HCT116 (cell line): ENCODE measurements around the gene WIPI1. TPM values are rescaled to one million over a fixed set of nuclear protein-coding genes. Genes with fewer than 3 reads are reported as not detected.

ENCODE experiments used
- ATAC-seq: fragments of 200-7000 bp; cut with Tn5 transposase; 2 replicates; pipeline ENCODE4 v1.9.1; 2020; ENCODE audit warnings: mild to moderate bottlenecking, moderate library complexity
- BruUV-seq: library from RNA; stranded (reverse); fragments of 400-500 nt; replicated peaks from 2 replicates; lab custom pipeline; 2021; lab: Mats Ljungman, UMichigan
- CTCF ChIA-PET: fragments of 300-600 bp; sonication (Branson Sonifier 250); formaldehyde crosslinking; loops from one replicate; lab custom pipeline; 2021; ENCODE audit warnings: antibody characterized with exemption; lab: Charles Lee
- POLR2A ChIA-PET: fragments of 300-600, 350-600 bp; sonication (Branson Sonifier 250); formaldehyde crosslinking; loops from one replicate; lab custom pipeline; 2021; ENCODE audit warnings: antibody characterized with exemption; lab: Charles Lee
- RAD21 ChIA-PET, 2 experiments: fragments of 300-600 bp; sonication (Branson Sonifier 250); formaldehyde crosslinking; loops; one replicate each; lab custom pipeline; 2023; ENCODE audit warnings: low total read pairs in 2 of 2; ENCODE audit not compliant: uncharacterized antibody in 2 of 2, unreplicated experiment in 2 of 2, low non-redundant PET in 1 of 2; lab: Charles Lee
- DNase-seq: peaks from one replicate; pipeline ENCODE4 v3.0.0-alpha.2; 2010; ENCODE audit warnings: low read depth, low spot score
- H2AFZ ChIP-seq: fragments of 200-600 bp; shearing (Covaris generic), sonication (generic); 2 replicates; pipeline ENCODE4 v1.6.1; 2017; ENCODE audit warnings: low read depth, mixed run types, mixed read lengths, antibody characterized with exemption, low read length; ENCODE audit not compliant: poor library complexity, severe bottlenecking
- H3K27ac ChIP-seq: 2 replicates; pipeline ENCODE4 v1.5.1; 2012; ENCODE audit warnings: low read depth, low read length
- H3K27me3 ChIP-seq: fragments of 200-600 bp; sonication (generic); 2 replicates; pipeline ENCODE4 v1.6.1; 2016; ENCODE audit warnings: mixed run types, low read length, mixed read lengths; ENCODE audit not compliant: insufficient read depth
- H3K36me3 ChIP-seq, 2 experiments: fragments of 200-500 bp in 1 of 2; fragments of 200-600 bp in 1 of 2; sonication (Bioruptor generic) in 1 of 2; sonication (generic) in 1 of 2; 2 replicates each; pipeline versions ENCODE4 v1.5.1 to v1.6.1; 2014 to 2016; ENCODE audit warnings: low read length in 2 of 2, inconsistent platforms in 1 of 2, mixed read lengths in 1 of 2, mixed run types in 1 of 2; ENCODE audit not compliant: insufficient read depth in 2 of 2, control insufficient read depth in 1 of 2
- H3K4me1 ChIP-seq, 2 experiments: fragments of 200-600 bp in 1 of 2; sonication (generic) in 1 of 2; 2 replicates each; pipeline versions ENCODE4 v1.5.1 to v1.6.1; 2012 to 2017; ENCODE audit warnings: low read length in 2 of 2, inconsistent platforms in 1 of 2, mild to moderate bottlenecking in 1 of 2, mixed read lengths in 1 of 2, mixed run types in 1 of 2, moderate library complexity in 1 of 2; ENCODE audit not compliant: insufficient read depth in 2 of 2, control insufficient read depth in 1 of 2
- H3K4me2 ChIP-seq: fragments of 200-600 bp; sonication (generic); 2 replicates; pipeline ENCODE4 v1.6.1; 2017; ENCODE audit warnings: mixed run types, low read length, mixed read lengths
- H3K4me3 ChIP-seq, 2 experiments: fragments of 200-600 bp in 1 of 2; sonication (generic) in 1 of 2; replicated peaks in 1 of 2; 2 replicates each; pipeline ENCODE4 v1.5.1; 2011 to 2016; ENCODE audit warnings: low read length in 2 of 2, control low read depth in 1 of 2, low read depth in 1 of 2, mild to moderate bottlenecking in 1 of 2, mixed read lengths in 1 of 2, mixed run types in 1 of 2
- H3K79me2 ChIP-seq: fragments of 200-600 bp; sonication (generic); 2 replicates; pipeline ENCODE4 v1.6.1; 2017; ENCODE audit warnings: mild to moderate bottlenecking, mixed run types, low read length, moderate library complexity, mixed read lengths; ENCODE audit not compliant: insufficient read depth
- H3K9ac ChIP-seq: fragments of 200-600 bp; sonication (generic); 2 replicates; pipeline ENCODE4 v1.6.1; 2016; ENCODE audit warnings: low read length, mixed read lengths
- H3K9me2 ChIP-seq: fragments of 200-600 bp; sonication (generic), shearing (Covaris generic); 2 replicates; pipeline ENCODE4 v1.6.1; 2017; ENCODE audit warnings: mixed run types, mild to moderate bottlenecking, moderate library complexity; ENCODE audit not compliant: insufficient read depth
- H3K9me3 ChIP-seq, 2 experiments: fragments of 200-500 bp in 1 of 2; fragments of 200-600 bp in 1 of 2; sonication (Bioruptor generic) in 1 of 2; sonication (generic) in 1 of 2; 2 replicates each; pipeline ENCODE4 v1.6.1; 2014 to 2017; ENCODE audit warnings: low read length in 2 of 2, mixed read lengths in 2 of 2, inconsistent platforms in 1 of 2, low read depth in 1 of 2, mild to moderate bottlenecking in 1 of 2, mixed run types in 1 of 2, moderate library complexity in 1 of 2; ENCODE audit not compliant: control insufficient read depth in 1 of 2, insufficient read depth in 1 of 2
- H4K20me1 ChIP-seq: fragments of 200-600 bp; sonication (generic), shearing (Covaris generic); 2 replicates; pipeline ENCODE4 v1.6.1; 2017; ENCODE audit warnings: mixed run types, mild to moderate bottlenecking, moderate library complexity; ENCODE audit not compliant: insufficient read depth
- ATF3 ChIP-seq: IDR thresholded peaks from 2 replicates; pipeline ENCODE4 v1.6.1; 2012
- CEBPB ChIP-seq: IDR thresholded peaks from 2 replicates; pipeline ENCODE4 v1.6.1; 2012; ENCODE audit warnings: low read depth
- EGR1 ChIP-seq: IDR thresholded peaks from 2 replicates; pipeline ENCODE4 v1.6.1; 2012; ENCODE audit warnings: low read depth
- EZH2 ChIP-seq: fragments of 200-600 bp; sonication (generic); IDR thresholded peaks from 2 replicates; pipeline ENCODE4 v1.6.1; 2017; ENCODE audit warnings: antibody characterized with exemption, mixed run types
- FOSL1 ChIP-seq: IDR thresholded peaks from 2 replicates; pipeline ENCODE4 v1.6.1; 2012; ENCODE audit warnings: low read depth
- MAX ChIP-seq: IDR thresholded peaks from 2 replicates; pipeline ENCODE4 v1.6.1; 2012
- POLR2A ChIP-seq: IDR thresholded peaks from 2 replicates; pipeline ENCODE4 v1.7.0; 2011; ENCODE audit warnings: borderline replicate concordance; ENCODE audit not compliant: insufficient read depth, insufficient read length; ENCODE audit errors: extremely low read depth
- RAD21 ChIP-seq: IDR thresholded peaks from 2 replicates; pipeline ENCODE4 v1.6.1; 2012; ENCODE audit warnings: low read depth, mild to moderate bottlenecking
- SP1 ChIP-seq: IDR thresholded peaks from 2 replicates; pipeline ENCODE4 v1.6.1; 2012; ENCODE audit warnings: low read depth
- SRF ChIP-seq: IDR thresholded peaks from 2 replicates; pipeline ENCODE4 v1.6.1; 2012; ENCODE audit warnings: low read depth
- YY1 ChIP-seq: IDR thresholded peaks from 2 replicates; pipeline ENCODE4 v1.6.1; 2011; ENCODE audit warnings: low read length, low read depth, moderate library complexity, mild to moderate bottlenecking; ENCODE audit not compliant: insufficient replicate concordance; ENCODE audit errors: extremely low read depth
- ZFX ChIP-seq: fragments of 450-650 bp; IDR thresholded peaks from 2 replicates; pipeline ENCODE4 v1.6.1; 2017
- intact Hi-C: fragments of 100-400 bp; cut with micrococcal nuclease; formaldehyde crosslinking; loops from 2 replicates; pipeline ENCODE4 v1.10.0; 2022
- total RNA-seq: library from RNA; stranded (reverse); gene quantifications from one replicate; pipeline ENCODE4 v1.2.1, GENCODE V29; 2021; ENCODE audit not compliant: unreplicated experiment

Gene WIPI1
- total RNA-seq, 1 experiment from 2014 or later, result 21.5 TPM

DNA sequence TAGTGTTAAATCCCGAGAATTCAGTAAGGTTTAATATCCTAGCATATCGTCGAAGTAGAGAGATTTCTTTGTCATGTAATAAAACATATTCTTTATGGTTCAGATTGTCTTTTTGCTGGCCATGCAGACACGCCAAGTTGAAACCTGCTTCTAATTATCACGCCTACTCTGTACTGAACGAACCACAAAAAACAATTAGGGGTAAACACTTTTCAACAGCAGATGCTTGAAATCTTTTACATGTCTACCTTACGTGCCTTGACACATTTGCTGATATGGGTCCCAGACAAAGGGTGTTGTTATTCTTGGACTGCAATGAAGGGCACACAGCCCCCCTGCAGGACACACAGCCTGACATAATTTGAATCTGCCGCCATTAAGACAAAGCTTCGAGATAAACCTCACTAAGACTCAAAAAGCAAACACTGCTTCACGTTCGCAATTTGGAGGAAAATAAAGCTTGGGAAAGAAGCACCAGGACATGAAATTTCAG, 13.3 kb downstream of the WIPI1 start:
- Histone ChIP-seq H3K79me2 (no peaks in the 10 kb centered on the region), H2AFZ (no peak overlapping the region), H3K4me2 (no peak overlapping the region), H3K9me2 (no peaks in the 10 kb centered on the region), H3K9ac (no peak overlapping the region), H3K27ac (no peak overlapping the region), H3K9me3 (no peaks in the 10 kb centered on the region), H3K4me3 (no peak overlapping the region), H3K4me1 (no peaks in the 10 kb centered on the region), H3K36me3 (no peaks in the 10 kb centered on the region; a peak in 1 of 4 replicates), H4K20me1 (no peaks in the 10 kb centered on the region), H3K27me3 (no peaks in the 10 kb centered on the region)
- intact Hi-C loops, result no loop called here
- no peak for ATAC-seq
- POLR2A ChIA-PET, result no interaction called here
- TF ChIP-seq ZFX, result no peak
- TF ChIP-seq ATF3, result no peak
- TF ChIP-seq CEBPB, result no peak
- TF ChIP-seq EGR1, result no peak
- no peak for TF ChIP-seq MAX
- no peak for TF ChIP-seq RAD21
- no peak for TF ChIP-seq FOSL1
- TF ChIP-seq POLR2A, result no peak
- no peak for TF ChIP-seq SP1
- no peak for TF ChIP-seq YY1
- TF ChIP-seq SRF, result no peak
- TF ChIP-seq EZH2, result no peak
- no peak for DNase-seq
- RAD21 ChIA-PET, result no interaction called here
- CTCF ChIA-PET, result interaction anchor here (0.6 to 2.9 kb wide), 3 partner anchors 8 to 158 kb away, joined by 3 to 12 read pairs (median 6); partner anchors contain the start of gene WIPI1
- BruUV-seq, result no TSS peak
